ENCODE results near the gene HECW1.

GRCh38 chr7:43491123-43491522, 378.7 kb downstream of the HECW1 start:
- no peak for TF ChIP-seq CTCF (conservative IDR thresholded peaks at IDR 0.05; ENCODE audit: low read depth in 2 of 2)
- no peak for TF ChIP-seq REST (IDR thresholded peaks at IDR 0.05; ENCODE audit: unreplicated experiment)
